HepG2 (cell line): ENCODE measurements around the gene RHBDD1.

Experiments
- BCL6 ChIP-seq: IDR thresholded peaks from 2 replicates; pipeline ENCODE4 v1.6.1; 2016; ENCODE audit warnings: missing genetic modification reagents, missing compliant biosample characterization
- CEBPB ChIP-seq: IDR thresholded peaks from 2 replicates; pipeline ENCODE4 v1.6.1; 2011; ENCODE audit warnings: low read depth, low read length, improper control_type of control experiment, borderline replicate concordance
- CTCF ChIP-seq: sonication (generic); formaldehyde crosslinking; IDR thresholded peaks from 2 replicates; pipeline ENCODE4 v1.5.0; 2020; ENCODE audit warnings: mild to moderate bottlenecking, missing genetic modification reagents, moderate library complexity
- FOXP4 ChIP-seq: sonication (generic); formaldehyde crosslinking; IDR thresholded peaks from 2 replicates; pipeline ENCODE4 v1.4.0; 2020; ENCODE audit warnings: missing genetic modification reagents
- GMEB1 ChIP-seq: sonication (generic); formaldehyde crosslinking; IDR thresholded peaks from 2 replicates; pipeline ENCODE4 v1.5.1; 2020; ENCODE audit warnings: missing genetic modification reagents, mild to moderate bottlenecking, borderline replicate concordance
- TCF7L2 ChIP-seq: IDR thresholded peaks from 2 replicates; pipeline ENCODE4 v1.6.1; 2011; ENCODE audit warnings: mild to moderate bottlenecking, low read depth, low read length, moderate library complexity
- ZNF121 ChIP-seq: sonication (generic); formaldehyde crosslinking; IDR thresholded peaks from 2 replicates; pipeline ENCODE4 v1.5.0; 2020; ENCODE audit warnings: mild to moderate bottlenecking, missing genetic modification reagents
- ZSCAN20 ChIP-seq: sonication (generic); formaldehyde crosslinking; IDR thresholded peaks from 2 replicates; pipeline ENCODE4 v1.4.0; 2020; ENCODE audit warnings: missing genetic modification reagents, mild to moderate bottlenecking, borderline replicate concordance

- TF ChIP-seq ZNF121 (CRISPR knock-in tag): no peak
- no peak for TF ChIP-seq BCL6 (CRISPR knock-in tag)
- no peak for TF ChIP-seq ZSCAN20 (CRISPR knock-in tag)
- no peak for TF ChIP-seq CTCF (CRISPR knock-in tag)
- no peak for TF ChIP-seq GMEB1 (CRISPR knock-in tag)
- TF ChIP-seq TCF7L2: no peak
- TF ChIP-seq FOXP4: no peak
- no peak for TF ChIP-seq CEBPB
These were observed 142.4 kb downstream of the RHBDD1 start for GRCh38 chr2:226978300-226978699.
